NCI-H1436 treated with DMSO at 0.1 percent for 48 hours (cell line): Measurements from ENCODE around the gene WDR48.

ENCODE experiments used
- DNase-seq: peaks from one replicate; lab custom pipeline; 2025; lab: John Stamatoyannopoulos, UW

Gene WDR48

DNA sequence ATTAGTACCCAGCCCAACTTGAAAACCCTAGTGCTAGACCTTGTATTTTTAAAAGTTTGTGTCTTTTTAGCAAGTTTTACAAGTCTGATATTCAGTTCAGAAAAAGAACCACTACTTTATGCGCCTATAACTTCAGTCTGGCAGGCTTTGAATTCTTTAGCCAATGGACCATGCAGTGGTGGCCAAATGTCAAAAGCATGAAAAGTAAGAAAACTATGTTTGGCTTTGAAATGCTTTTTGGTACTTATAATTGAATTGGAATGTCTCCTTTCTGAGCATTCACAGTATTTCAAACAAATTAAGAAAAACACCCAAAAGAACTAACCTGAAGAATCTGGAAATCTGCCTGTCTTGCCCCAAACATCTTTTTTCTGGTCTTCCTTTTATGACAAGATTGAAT lies 12.8 kb downstream of the WDR48 start:
- DNase-seq, result no peak

DNA sequence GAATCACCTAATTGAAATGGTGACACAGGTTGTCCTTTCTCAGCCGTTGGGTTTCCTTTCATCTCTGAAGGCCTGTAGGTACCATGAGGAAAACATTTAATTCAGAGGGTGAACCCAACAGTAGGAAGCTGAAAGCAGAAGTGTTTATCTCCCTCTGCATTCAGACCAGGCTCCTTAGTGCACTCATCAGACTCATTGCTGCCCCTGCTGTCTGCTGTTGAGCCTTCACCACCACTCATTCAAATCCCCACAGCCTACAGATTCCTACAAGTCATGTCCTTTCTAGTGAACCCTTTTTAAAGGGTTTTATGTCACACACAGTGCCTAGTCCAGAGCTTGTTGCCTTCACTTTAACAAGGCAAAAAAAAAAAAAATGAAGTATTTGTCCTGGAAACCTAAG lies 13.4 kb downstream of the WDR48 start:
- no peak for DNase-seq

DNA sequence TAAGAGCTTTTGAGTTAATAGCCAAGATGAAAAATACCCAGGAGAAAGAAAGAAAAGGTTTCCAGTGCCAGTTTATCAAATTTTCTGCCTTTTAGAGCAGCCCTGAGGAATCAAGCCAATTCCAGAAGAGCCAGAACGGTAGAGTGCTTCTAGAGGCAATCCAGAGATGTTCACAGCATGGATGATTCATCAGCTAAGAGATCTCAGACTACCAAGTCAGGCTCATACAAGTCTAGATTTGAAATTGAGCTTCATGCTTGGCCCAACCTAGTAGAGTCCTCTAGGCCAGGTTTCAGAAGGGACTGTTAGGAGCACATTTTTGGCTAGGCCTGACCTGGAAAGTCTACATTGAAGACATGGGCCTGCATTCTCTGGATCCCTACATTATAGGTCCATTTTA lies 15.5 kb downstream of the WDR48 start:
- DNase-seq, result no peak

DNA sequence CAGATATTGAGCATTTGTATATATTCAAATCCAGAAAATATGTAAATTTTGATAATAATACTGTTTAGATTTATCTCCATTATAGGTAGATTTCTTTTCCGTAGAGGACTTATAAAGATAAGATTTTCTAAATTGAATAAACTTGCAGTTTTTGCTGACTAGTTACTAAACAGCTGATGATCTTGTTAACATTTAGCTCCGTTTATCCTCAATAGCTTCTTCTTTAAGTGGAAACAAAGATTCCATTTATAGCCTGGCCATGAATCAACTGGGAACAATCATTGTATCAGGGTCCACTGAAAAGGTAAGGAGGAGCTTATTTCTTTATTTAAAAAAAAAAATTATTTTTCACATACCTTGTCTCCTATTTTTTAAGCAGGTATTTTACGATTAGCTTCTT lies 16.7 kb downstream of the WDR48 start:
- DNase-seq, result no peak

DNA sequence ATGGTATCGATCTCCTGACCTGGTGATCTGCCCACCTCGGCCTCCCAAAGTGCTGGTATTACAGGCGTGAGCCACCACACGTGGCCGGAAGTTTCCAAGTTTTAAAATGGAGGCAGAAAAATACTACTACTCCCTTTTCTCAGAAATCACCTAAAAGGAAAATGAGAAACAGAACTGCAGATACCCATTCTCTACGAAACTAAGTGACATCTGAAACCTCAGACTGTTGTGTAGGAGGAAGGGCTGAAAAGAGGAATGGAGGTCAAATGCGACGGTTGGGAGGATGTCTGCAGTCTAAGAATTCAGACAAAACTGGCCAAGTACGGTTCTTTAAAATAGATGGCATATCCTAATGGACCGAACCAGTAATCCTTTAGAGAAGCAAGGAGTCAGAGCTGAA lies 24.1 kb downstream of the WDR48 start:
- DNase-seq, result no peak

DNA sequence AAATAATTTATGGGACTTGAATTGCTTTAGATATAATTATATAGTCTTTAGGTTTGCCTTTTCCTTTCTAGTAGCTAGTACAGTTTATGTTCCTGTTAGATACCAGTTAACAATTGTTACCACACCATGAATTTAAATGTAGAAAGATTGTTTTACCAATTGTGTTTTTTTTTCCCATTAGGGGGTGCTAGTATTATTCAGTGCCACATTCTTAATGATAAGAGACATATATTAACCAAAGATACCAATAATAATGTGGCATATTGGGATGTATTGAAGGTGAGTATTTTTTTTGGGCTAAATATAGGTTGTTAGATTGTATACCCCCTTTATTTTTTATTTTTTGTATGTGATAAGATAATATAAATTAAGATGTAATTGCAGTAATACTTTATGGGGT lies 27.7 kb downstream of the WDR48 start:
- no peak for DNase-seq

DNA sequence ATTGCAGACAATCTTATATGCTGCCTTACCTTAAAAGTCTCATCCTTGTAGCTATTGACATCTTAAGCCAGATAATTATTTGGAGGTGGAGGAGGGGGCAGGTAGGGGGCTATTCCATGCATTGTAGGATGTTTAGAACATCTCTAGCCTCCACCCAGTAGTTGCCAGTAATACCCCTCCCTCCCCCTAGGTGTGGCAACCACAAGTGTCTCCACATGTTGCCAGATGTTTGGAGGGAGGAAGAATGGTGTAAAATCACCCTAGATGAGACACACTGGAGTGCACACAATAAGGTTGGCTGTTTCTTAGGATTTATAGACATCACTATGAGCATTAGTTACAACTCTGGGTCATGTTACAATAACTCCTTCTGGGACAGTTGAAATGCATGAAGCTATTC lies 28.2 kb downstream of the WDR48 start:
- DNase-seq, result no peak

DNA sequence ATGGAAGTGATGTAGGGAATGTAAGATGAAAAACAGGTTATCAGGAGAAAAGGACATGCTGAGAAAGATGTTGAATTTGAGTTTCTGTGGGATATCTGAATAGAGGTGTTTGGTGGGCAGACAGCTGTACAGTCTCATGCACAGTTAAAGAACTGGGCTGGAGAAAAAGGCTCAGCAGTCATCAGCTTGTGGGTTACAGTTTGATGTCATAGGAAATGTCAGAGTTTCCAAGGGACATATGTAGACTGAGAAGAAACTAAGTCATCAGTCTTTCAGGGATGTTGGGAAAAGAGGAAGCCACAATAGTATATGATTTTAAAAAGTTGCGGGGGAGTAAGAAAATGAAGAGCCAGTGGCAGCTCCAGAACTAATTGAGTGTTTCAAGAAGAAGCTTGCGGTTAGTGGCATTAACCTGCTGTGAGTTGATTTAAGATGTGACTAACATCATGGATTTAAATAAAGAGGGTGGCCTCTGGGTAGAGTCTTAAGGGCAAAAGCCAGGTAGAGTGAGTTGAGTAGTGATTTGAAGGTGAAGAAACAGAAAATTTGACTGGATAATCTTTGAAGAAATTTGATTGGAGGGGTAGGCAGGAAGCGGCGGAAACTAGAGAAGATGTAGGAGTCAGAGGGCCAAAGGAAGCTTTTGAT lies 31.0 kb downstream of the WDR48 start:
- no peak for DNase-seq

DNA sequence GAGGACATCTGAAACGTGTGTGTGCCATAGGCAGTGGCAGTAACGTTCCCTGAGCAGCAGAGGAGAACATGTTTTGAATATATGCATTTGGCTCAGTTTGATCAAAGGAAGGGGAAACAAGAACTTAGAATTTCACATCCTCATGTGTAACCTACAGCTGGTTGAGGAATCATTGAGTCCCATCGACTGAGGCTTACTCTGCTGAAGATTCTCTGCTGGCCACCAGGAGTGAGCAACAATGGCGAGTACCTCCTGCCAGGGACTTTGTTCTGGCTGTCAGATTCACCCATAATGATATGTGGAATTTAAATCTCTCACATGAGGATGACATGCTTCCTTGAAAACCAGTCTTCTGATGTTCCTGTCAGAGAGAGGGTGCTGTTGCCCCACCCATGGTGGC lies 34.3 kb downstream of the WDR48 start:
- no peak for DNase-seq

DNA sequence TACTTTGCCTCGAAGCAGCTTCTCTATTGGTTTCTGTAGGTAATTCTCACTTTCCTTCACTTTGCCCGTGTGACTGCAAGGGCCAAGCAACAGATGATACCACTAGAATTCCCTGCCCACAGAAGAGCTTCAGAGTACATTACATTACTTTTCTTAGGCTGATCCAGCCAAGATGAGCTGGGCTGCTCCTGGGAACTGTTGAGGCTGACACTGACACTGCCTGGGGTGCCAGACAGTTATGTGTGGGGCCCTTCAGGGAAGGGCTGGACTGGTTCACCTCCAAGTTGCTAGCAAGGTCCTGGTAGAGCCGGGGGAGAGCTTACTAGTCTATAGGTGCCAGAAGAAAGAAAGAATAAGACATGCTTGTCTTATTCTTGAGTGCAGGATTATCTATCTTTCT lies 36.6 kb downstream of the WDR48 start:
- no peak for DNase-seq

DNA sequence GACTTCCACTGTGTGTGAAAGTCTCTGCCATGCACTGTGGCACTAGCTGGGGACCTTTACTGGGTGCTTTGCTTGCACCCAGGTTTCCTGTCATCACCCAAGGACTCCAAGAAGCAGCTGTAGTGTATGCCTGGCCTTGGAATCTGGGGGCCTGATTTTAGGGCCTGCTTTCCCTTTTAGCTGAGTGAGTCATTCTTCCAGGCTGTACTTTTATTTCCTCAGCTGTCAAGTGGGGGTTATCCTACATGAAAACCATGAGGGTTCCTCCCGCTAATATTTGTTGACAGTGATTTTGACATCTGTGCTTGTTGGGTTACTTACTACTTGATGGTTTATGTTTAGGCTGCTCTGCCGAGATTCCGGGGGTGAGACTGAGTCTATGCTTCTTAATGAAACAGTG lies 37.1 kb downstream of the WDR48 start:
- DNase-seq, result no peak

DNA sequence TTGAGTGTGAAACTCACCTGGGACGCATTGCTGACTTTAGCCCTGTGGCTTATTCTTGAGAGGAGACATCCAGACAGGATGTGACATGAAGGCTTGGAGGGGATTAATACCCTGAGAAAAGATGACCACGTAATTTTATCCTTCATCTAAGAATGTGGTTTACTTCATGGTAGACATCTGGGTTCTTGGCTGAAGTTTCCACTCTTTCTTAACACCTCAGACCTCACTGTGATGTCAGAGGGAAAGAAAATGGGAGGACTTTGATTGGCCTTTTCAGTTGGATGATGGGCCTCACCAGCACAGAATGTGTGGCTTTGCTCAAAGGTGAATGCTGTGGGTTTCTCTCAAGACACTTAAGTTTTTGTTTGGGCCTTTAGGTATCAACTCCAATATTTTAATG lies 39.1 kb downstream of the WDR48 start:
- no peak for DNase-seq

DNA sequence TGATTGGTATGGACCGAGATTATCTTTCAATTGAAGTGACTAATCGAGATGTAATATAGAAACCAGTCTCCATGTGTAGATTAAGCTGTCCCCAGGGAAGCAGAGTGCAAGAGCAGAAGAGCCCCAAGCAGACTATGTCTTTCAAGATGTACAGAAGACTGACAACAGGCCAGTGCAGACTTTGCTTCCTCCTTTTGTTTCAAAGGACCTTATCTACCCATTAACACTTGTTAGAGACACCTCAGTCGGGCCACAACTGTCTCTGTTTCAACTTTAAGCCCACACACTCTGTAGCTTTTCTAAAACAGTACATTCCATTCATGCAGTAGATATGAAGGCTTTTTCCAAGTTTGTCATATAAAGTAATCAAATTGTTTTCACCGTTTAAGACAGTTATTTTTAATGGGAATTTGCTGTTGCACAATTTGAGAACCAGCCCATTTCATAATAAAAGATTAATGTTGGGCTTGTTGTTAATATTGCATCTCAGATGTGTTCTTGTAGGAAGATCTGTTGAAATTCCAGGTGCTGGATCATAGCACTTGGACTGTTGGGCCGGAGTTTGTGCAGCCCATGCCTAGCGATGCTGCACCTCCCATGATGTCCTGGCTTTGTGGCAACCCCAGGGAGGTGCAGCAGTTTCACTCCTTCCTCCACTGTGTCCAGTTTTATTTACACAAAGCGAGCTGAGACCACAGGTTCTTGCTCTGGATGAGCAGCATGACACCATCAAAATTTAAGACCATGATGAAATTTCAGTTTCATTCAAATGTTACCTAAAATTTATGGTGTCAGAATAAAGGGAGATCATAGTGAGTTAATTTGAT lies 43.2 kb downstream of the WDR48 start:
- DNase-seq, result no peak

DNA sequence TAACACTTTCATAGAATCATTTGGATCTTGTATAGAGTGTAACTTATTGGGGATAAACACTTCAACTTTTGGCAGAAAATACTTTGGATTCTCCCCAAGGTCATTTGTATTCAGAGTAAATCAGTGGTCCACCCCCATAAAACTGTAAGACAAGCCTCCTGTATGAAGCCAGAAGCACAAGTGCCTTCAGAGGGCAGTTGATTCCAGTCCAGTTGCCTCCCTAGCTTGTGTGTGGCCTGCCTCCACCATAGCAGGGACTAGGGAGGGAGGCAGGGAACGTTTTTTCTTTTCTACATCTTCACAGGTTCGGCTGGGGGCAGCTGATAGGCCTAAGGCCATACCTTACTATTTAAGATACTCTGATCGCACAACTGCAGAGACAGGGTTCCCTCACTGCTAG lies 44.0 kb downstream of the WDR48 start:
- no peak for DNase-seq

DNA sequence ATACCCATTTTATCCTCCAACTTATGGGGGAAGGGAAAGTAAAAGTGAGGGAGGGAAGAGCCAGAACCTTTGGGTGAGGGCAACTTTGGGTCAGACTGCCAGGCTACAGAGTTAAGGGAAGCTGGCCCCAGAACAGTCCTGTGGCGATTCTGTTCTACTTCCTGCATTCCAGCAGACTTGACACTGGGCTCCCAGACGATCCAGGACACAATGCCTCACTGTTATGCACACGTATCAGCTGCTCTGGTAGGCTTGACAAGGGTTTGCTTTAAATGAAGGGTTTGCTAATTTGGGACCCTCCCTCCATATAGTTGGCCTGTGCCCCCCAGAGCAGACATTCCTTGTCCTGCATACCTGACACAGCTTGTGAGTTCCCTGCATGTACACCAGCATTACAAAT lies 45.0 kb downstream of the WDR48 start:
- DNase-seq, result no peak

DNA sequence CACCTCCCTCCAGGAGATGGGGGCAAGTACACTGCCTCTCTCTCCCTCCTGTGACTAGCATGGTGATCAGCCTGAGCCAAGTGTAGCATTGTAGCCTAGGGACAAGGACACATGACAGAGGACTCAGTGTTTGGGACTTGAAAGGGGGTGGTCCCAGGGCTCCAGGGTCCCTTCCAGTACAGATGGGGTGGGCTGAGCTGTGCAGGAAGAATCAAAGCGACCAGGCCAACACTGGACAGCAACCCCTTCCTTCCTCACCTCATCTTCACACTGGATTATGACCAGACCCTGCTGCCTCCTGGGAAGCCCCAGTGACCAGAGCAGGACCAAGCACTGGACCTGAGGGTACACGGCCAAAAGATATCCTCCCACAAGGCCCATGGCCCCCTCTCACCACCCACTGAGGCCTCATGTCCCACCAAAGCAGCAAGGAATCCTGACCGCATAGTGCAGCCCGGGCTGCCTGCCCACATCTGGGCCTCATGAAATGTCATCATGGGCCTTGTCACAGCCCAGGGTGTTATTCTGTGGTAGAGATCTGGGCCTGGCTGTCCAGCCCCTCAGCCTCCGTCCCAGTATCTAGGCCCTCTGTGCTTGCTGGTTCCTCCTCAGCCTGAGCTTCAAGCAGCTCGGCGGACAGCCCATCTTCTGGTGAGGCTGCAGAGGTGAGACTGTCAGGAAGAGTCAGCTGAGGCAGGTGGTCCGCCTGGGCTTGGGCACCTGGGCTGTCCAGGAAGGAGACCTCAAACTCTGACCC lies 46.1 kb downstream of the WDR48 start:
- DNase-seq, result no peak

DNA sequence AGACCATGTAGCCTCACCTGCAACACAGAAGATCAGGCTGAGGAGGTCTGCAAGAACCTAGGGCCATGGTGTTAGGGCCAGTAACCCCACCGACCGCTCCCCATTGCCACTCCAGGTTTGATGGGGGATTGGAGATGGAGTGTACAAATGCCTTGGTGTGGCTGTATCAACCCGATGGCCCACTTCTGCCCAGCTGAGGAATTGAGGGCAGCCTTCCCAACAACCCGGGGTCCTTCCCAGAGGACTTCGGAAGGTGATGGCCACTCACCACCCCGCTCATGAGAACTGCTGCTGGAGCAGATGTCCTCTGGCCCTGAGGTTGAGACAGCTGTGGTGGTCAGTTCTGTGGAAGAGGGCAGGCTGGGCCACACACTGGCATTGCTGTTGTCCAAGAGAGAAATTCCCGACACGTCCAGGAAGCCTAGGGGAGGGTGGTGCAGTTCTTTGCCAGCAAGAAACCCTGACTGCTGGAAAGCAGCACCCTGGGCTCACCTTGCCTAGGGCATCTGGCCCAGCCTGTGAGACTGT lies 46.7 kb downstream of the WDR48 start:
- DNase-seq, result no peak

DNA sequence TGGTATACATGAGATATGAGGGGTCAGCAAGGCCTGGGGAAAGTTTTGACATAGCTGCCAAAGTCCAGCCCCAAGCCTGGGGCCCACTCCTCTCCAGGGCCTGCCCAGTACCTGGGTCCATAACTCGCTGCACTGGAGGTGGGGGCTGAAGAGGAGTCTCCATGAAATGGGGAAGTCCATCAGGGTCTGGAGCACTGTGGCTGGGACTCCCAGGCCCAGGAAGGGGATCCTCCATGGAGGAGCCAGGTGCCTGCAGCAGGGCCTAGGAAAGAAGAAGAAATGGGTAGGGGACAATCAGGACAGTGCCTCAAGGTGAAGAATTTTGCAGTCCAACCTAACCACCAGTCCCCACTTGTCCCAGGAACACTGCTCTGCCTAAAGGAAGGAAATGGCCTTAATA lies 47.4 kb downstream of the WDR48 start:
- no peak for DNase-seq

DNA sequence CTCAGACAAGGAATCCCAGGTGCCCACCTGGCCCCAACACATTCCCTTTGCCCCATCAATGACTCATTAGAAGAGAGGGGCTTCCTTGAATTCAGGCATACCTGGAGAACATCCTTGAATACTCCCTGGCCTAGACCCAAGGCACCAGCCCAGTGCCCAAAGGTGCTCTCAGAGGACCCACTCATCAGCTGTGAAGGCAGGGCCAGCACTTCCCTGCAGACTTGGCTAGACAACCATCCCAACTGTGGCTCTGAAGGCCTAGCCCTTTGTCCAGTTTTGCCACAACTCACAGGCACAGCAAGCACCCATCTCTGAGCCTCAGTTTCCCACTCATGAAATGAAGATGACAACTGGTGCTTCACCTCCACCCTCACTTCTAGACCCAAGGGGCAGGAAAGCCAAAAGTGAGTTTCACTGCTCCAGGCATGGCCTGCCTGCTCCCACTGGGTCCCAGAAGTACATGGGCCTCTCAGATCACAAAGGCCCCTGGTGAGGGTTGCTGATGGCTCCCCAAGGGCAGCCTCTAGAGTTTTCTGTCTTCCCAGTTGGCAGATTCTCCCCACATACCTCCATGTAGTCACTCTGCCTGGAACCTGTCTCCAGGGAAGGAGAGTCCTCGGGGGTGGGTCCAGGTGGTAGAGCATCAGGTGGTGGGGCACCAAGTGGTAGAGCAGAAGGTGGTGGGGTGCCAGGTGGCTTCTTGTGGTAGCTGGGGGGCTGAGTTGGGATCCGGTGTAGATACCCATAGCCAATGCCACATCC lies 48.1 kb downstream of the WDR48 start:
- no peak for DNase-seq

DNA sequence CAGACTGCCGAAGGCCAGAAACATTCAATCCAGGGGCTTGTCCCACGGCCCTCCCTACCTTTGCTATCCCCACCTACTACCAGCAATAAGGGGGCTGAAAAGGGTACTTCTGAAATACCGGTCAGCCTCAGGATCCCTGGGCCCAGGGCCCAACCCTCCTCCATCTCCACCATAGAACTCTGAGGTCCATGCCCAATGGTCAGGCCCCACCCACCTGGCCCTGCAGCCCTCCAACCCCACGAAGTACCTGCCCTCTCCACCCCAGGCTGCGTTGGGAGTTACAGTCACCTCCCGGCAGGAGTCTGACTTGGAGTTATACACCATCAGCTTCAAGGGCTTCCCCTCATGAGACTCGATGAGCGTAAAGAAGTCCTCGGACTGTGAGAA lies 48.7 kb downstream of the WDR48 start:
- no peak for DNase-seq

DNA sequence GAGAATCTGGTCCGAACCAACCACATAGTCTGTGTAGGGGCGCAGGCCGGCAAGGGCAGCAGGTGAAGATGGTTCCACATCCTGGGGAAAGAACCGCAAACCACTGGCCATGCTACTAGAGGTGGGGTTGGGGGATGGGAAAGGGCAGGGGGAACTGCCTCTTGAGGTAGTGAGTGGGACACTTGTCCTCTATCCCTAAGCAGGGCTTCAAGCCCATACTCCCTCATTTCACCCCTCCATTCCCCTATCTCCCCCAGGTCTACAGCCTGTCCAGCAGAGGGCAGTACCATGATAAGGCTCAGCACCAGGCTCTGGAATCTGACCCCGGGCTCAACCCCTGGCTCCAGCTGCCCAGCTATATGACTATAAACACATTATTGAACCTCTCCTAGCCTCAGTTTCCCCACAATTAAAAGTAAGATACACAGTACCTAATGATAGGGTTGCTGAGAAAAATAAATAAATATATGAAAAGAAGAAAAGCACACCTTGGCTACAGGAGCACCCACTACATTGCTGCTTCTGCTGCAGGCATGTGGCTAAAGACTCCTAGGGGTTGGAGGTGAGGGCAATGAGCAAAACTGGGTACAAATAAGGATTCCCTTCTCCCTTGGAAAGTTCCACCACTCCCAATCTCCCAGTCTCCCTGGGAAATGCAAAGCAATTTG lies 49.3 kb downstream of the WDR48 start:
- no peak for DNase-seq
